Neural cell (in vitro differentiated cells): Measurements from ENCODE around the gene NPR2. TPM values are rescaled to one million over a fixed set of nuclear protein-coding genes. Genes with fewer than 3 reads are reported as not detected.

Experiments used
- H2AFZ ChIP-seq: fragments of 200-600, 300-800 bp; sonication (generic), shearing (Covaris generic); 2 replicates; pipeline ENCODE4 v1.6.0; 2014; ENCODE audit warnings: low read depth, mild to moderate bottlenecking, antibody characterized with exemption, low read length, moderate library complexity
- H3F3A ChIP-seq: fragments of 200-600 bp; shearing (Covaris generic); 2 replicates; pipeline ENCODE4 v1.6.1; 2016; ENCODE audit warnings: mild to moderate bottlenecking, moderate library complexity, mixed read lengths, antibody characterized with exemption, low read length; ENCODE audit not compliant: insufficient read depth, poor library complexity, severe bottlenecking
- H3K27ac ChIP-seq: fragments of 200-600, 300-800 bp; sonication (generic), shearing (Covaris generic); 2 replicates; pipeline ENCODE4 v1.5.1; 2014; ENCODE audit warnings: mild to moderate bottlenecking, low read length, moderate library complexity
- H3K27me3 ChIP-seq: fragments of 300-800, 200-600 bp; sonication (generic), shearing (Covaris generic); 2 replicates; pipeline ENCODE4 v1.6.0; 2014; ENCODE audit warnings: mild to moderate bottlenecking, low read depth, low read length, moderate library complexity; ENCODE audit not compliant: insufficient read depth
- H3K36me3 ChIP-seq: fragments of 300-800, 200-600 bp; sonication (generic), shearing (Covaris generic); 2 replicates; pipeline ENCODE4 v1.5.1; 2014; ENCODE audit warnings: mild to moderate bottlenecking, antibody characterized with exemption, low read length, moderate library complexity; ENCODE audit not compliant: insufficient read depth
- H3K4me2 ChIP-seq: fragments of 300-800, 200-600 bp; sonication (generic), shearing (Covaris generic); 2 replicates; pipeline ENCODE4 v1.6.0; 2014; ENCODE audit warnings: mild to moderate bottlenecking, low read length
- H3K4me3 ChIP-seq: fragments of 300-800, 200-600 bp; sonication (generic), shearing (Covaris generic); 2 replicates; pipeline ENCODE4 v1.5.1; 2014; ENCODE audit warnings: mild to moderate bottlenecking, low read length, moderate library complexity
- H3K79me2 ChIP-seq: fragments of 200-600 bp; shearing (Covaris generic); replicated peaks from 2 replicates; pipeline ENCODE4 v1.6.0; 2014; ENCODE audit warnings: mild to moderate bottlenecking, low read length, moderate library complexity; ENCODE audit not compliant: insufficient read depth
- H3K9ac ChIP-seq: fragments of 300-800, 200-600 bp; sonication (generic), shearing (Covaris generic); 2 replicates; pipeline ENCODE4 v1.6.1; 2016; ENCODE audit warnings: mild to moderate bottlenecking, low read length, mixed read lengths
- H3K9me2 ChIP-seq: fragments of 200-600 bp; shearing (Covaris generic); 2 replicates; pipeline ENCODE4 v1.6.1; 2016; ENCODE audit warnings: mild to moderate bottlenecking, low read length, mixed read lengths; ENCODE audit not compliant: insufficient read depth
- H3K9me3 ChIP-seq: fragments of 200-600, 300-800 bp; sonication (generic), shearing (Covaris generic); 2 replicates; pipeline ENCODE4 v1.6.1; 2016; ENCODE audit warnings: mild to moderate bottlenecking, mixed run types, low read length, moderate library complexity, mixed read lengths
- H4K20me1 ChIP-seq: fragments of 200-600 bp; shearing (Covaris generic); 2 replicates; pipeline ENCODE4 v1.6.1; 2016; ENCODE audit warnings: mild to moderate bottlenecking, mixed run types; ENCODE audit not compliant: insufficient read depth
- CTCF ChIP-seq: fragments of 450-650 bp; IDR thresholded peaks from 2 replicates; pipeline ENCODE4 v1.5.1; 2014; ENCODE audit warnings: antibody characterized with exemption, mild to moderate bottlenecking, moderate library complexity; ENCODE audit not compliant: poor library complexity, severe bottlenecking
- EP300 ChIP-seq: fragments of 450-650 bp; conservative IDR thresholded peaks from 2 replicates; pipeline ENCODE4 v1.6.1; 2014; ENCODE audit warnings: antibody characterized with exemption, mild to moderate bottlenecking, moderate library complexity; ENCODE audit not compliant: poor library complexity, severe bottlenecking
- EZH2 ChIP-seq: fragments of 200-600, 300-800 bp; shearing (Covaris generic), sonication (generic); IDR thresholded peaks from 2 replicates; pipeline ENCODE4 v1.6.1; 2014; ENCODE audit warnings: antibody characterized with exemption, low read length, borderline replicate concordance, mild to moderate bottlenecking; ENCODE audit not compliant: insufficient read depth, poor library complexity, severe bottlenecking
- MXI1 ChIP-seq: fragments of 450-650 bp; conservative IDR thresholded peaks from 2 replicates; pipeline ENCODE4 v1.6.1; 2014; ENCODE audit warnings: antibody characterized with exemption, mild to moderate bottlenecking; ENCODE audit not compliant: poor library complexity, severe bottlenecking
- POLR2AphosphoS5 ChIP-seq: IDR thresholded peaks from 2 replicates; pipeline ENCODE4 v1.6.1; 2012
- RAD21 ChIP-seq: fragments of 450-650 bp; conservative IDR thresholded peaks from 2 replicates; pipeline ENCODE4 v1.6.1; 2014; ENCODE audit warnings: antibody characterized with exemption, mild to moderate bottlenecking, moderate library complexity
- REST ChIP-seq: IDR thresholded peaks from 2 replicates; pipeline ENCODE4 v1.6.1; 2012; ENCODE audit warnings: borderline replicate concordance
- SMC3 ChIP-seq: fragments of 450-650 bp; conservative IDR thresholded peaks from 2 replicates; pipeline ENCODE4 v1.6.1; 2014; ENCODE audit warnings: antibody characterized with exemption, mild to moderate bottlenecking, moderate library complexity; ENCODE audit not compliant: poor library complexity
- TAF1 ChIP-seq: IDR thresholded peaks from 2 replicates; pipeline ENCODE4 v1.6.1; 2012; ENCODE audit warnings: low read depth
- polyA plus RNA-seq: library from polyadenylated mRNA; depleted of rRNA; stranded (reverse); fragments of >200 nt; gene quantifications from 2 replicates; pipeline ENCODE4 v1.2.3, GENCODE V29; 2014

The NPR2 gene
- polyA plus RNA-seq, 1 donor from 2014 or later, result 9.6 TPM

- Histone ChIP-seq H3K9me2 (no peaks in the 10 kb centered on the region), H3F3A (no peaks in the 10 kb centered on the region), H3K27ac (no peak overlapping the region), H3K4me3 (no peak overlapping the region), H3K27me3 (no peaks in the 10 kb centered on the region), H3K9me3 (no peaks in the 10 kb centered on the region), H3K36me3 (no peaks in the 10 kb centered on the region), H4K20me1 (no peaks in the 10 kb centered on the region), H3K4me2 (no peak overlapping the region), H2AFZ (no peak overlapping the region), H3K79me2 (no peaks in the 10 kb centered on the region), H3K9ac (no peak overlapping the region)
- no peak for TF ChIP-seq EP300
- no peak for TF ChIP-seq POLR2AphosphoS5
- no peak for TF ChIP-seq EZH2
- no peak for TF ChIP-seq RAD21
- no peak for TF ChIP-seq SMC3
- no peak for TF ChIP-seq TAF1
- no peak for TF ChIP-seq CTCF
- no peak for TF ChIP-seq REST
- no peak for TF ChIP-seq MXI1
Observed at GRCh38 chr9:35759795-35760194, 31.6 kb upstream of the NPR2 start.

GRCh38 chr9:35760651-35761050 is 30.7 kb upstream of the NPR2 start:
- H3K9me3 ChIP-seq, result no peaks in the 10 kb centered on the region
- no peak for TF ChIP-seq SMC3
- TF ChIP-seq EP300, result no peak
- TF ChIP-seq POLR2AphosphoS5, result no peak
- no peak for TF ChIP-seq REST
- no peak for TF ChIP-seq EZH2
- TF ChIP-seq MXI1, result no peak
- no peak for TF ChIP-seq RAD21
- no peak for TF ChIP-seq CTCF
- H3K27me3 ChIP-seq, result no peaks in the 10 kb centered on the region
- no peak overlapping the region for H3K4me2 ChIP-seq
- H3K9me2 ChIP-seq, result no peaks in the 10 kb centered on the region
- H3K27ac ChIP-seq, result no peak overlapping the region
- H3F3A ChIP-seq, result no peaks in the 10 kb centered on the region
- no peak overlapping the region for H3K4me3 ChIP-seq
- no peaks in the 10 kb centered on the region for H3K79me2 ChIP-seq
- H3K9ac ChIP-seq, result no peak overlapping the region
- no peaks in the 10 kb centered on the region for H4K20me1 ChIP-seq
- no peaks in the 10 kb centered on the region for H3K36me3 ChIP-seq
- no peak overlapping the region for H2AFZ ChIP-seq
